NCI-H1436 (cell line): ENCODE results near the gene ALKAL2.
"Not testable (repeated sequence)": the region's sequence is repeated elsewhere in the genome, so short reads cannot be mapped to it uniquely, and the experiment has no call there.

Experiments
- DNase-seq: peaks from one replicate; lab custom pipeline; 2025; lab: John Stamatoyannopoulos, UW

Gene ALKAL2, protein sequence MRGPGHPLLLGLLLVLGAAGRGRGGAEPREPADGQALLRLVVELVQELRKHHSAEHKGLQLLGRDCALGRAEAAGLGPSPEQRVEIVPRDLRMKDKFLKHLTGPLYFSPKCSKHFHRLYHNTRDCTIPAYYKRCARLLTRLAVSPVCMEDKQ

DNA sequence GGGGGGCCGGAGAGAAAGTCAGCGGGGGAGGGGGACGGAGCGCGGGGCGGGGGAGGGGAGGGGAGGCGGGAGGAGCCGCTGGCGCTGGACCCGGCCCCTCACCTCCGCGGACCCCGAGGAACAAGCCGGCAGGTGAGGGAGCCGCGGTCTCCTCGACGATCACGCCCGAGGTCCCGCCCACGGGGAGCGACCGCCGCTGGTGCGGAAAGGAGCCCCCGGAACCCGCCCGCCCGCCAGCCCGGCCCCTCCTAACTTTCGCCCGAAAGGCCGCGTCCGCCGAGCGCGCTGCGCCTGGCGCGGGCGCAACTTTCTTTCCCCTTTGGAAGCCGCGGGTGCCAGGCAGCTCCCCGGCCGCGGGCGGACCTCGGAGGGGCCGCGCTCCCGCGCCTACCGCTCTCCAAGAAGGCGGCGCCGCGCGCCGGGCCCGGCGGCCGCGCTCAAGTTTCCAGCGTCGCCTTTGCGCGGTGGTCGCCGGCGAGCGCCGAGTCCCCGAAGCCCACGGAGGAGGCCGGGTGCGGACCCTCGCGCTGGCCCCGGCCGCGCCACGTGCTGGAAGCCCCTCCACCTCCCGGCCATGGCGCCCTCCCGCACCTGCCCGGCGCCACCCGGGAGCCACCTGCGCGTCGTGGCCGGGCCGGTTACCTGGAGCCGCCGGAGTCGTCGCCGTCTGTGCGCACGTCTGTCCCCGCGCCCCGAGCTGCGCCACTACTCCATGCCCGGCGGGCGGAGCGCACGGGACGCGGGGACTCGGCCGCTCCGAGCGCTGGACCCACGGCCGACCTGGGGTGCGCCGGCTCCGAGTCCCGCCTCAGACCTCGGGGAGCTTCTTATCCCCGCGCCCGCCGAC, at the start of gene ALKAL2:
Gene ALKAL2, minus strand, starts transcription at position 181 of the 847 bp plus-strand sequence. CDS start 256 bp downstream, outside the sequence.
- DNase-seq: no peak

DNA sequence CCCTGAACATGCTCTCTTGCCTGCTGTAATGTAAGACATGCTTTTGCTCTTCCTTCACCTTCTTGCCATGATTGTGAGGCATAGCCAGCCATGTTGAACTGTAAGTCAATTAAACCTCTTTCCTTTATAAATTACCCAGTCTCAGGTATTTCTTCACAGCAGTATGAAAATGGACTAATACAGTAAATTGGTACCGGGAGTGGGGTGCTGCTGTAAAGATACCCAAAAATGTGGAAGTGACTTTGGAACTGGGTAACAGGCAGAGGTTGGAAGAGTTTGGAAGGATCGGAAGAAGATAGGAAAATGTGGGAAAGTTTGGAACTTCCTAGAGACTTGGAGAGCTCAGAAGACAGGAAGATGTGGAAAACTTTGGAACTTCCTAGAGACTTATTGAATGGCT, 49.1 kb upstream of the ALKAL2 start:
- DNase-seq: not testable (repeated sequence)

DNA sequence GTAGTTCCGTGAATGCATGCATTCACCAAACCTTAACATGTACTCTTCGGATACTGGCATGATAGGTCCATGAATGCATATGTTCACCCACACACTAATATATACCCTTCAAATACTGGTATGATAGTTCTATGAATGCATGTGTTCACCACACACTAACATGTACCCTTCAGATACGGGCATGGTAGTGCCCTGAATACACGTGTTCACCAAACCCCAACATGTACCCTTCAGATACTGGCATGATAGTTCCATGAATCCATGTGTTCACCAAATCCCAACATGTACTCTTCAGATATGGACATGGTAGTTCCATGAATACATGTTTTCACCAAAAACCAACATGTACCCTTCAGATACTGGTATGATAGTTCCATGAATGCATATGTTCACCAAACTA, 48.5 kb upstream of the ALKAL2 start:
- DNase-seq: no peak

DNA sequence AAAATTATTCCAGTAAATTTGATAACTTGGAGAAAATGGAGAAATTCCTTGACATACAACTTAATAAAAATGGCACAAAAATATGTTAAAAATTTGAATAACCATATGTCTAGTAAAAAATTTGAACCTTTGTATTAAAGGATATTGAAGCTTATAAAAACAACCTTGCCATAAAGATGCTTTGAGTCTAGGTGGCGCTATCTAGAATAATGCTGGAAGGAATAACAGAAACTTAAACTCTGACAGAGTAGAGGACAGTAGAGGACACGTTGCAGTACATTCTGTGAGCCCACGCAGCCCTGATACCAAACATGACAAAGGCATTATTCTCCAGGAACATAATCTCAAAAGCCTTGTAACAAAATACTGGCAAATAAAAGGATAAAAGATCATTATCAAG, 44.7 kb upstream of the ALKAL2 start:
- DNase-seq: no peak

DNA sequence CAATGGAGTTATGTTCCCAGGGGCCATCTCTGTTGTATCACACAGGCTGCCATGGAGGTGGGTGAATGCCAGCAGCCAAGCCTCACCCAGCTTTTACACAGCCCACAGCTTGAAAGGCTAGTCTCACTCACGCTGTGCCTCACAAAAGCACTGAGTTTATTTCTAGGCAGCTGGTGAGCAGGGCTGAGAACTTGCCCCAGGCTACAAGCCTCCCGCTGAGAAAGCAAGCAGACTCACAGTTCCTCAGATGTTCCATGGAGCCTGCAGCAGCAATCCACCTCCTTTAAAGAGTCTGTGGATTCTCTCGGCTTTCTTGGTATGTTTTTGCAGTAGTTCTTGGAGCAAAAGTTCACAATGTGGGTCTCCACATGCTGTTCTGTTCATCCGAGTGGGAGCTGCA, 40.9 kb upstream of the ALKAL2 start:
- DNase-seq: no peak

DNA sequence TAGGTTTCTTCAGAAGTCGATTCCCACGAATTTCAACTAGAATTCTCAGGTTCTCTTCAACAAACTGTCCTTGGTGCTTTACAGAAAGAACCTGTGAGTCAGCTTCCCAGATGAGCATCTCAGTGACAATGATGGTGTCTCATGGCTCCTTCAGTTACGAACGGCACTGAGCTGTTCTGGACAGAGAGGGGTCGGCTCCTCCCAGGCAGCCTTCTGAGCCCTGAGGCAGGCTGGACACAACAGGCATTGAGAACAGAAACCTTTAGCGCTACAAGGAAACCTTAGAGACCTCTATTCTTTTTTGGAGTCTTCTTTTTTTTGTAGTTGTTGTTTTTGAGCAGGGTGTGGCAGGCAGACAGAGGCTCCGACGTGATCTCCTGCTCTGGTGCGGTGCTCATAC, 35.1 kb upstream of the ALKAL2 start:
- DNase-seq: no peak

DNA sequence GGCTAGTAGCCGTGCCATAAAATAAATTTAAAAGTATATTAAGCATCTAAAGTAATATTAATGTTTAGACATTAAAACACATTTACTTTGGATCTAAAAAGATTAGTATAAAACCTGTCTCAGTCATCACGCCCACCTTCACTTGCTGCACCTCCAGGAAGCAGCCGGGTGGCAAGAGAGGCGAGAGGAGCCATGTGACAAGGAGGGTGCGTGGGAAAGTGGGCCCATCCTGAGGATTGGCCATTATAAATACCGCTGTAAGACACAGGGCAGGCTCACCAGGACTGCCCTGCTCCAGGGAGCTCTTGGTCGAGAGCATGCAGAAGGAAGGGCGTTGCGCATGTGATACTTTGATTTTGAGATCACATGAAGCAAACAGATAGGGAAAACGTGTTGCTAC, 34.4 kb upstream of the ALKAL2 start:
- DNase-seq: no peak

DNA sequence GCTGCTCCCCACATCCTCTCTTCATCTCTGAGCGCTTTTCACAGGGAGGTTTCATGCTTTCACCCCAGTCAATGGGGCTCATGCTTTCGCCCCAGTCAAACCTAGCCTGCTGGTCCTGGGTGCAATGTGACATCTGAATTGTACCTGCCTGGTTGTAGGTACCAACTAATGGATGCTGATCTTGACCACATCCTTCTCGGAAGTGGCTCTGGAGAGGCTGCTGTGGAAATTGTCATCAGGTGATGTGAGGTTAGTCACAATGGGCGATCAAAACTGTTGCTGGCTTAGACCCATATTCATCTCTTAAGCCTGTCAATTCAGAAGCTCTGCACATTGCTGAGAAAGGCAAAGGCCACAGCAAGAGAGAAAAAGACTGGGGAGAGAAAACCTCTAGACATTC, 32.7 kb upstream of the ALKAL2 start:
- no peak for DNase-seq

DNA sequence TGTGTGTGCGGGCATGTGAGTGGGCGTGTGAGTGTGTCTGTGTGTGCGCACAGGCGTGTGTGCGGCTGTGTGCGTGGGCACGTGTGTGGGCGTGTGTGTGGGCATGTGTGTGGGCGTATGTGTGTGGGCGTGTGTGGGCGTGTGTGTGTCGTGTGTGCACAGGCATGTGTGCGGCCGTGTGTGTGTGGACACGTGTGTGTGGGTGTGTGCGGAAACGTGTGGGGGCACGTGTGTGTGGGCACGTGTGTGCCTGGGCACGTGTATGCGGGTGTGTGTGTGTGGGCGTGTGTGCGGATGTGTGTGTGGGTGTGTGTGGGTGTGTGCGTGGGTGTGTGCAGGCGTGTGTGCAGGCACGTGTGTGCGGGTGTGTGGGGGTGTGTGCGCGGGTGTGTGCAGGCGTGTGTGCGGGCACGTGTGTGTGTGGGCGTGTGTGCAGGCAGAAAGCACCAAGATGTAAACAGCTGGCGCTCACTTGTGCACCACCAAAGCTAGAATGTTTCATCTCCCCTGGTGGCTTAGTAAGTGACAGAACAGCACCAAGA, 31.2 kb upstream of the ALKAL2 start:
- DNase-seq: no peak

DNA sequence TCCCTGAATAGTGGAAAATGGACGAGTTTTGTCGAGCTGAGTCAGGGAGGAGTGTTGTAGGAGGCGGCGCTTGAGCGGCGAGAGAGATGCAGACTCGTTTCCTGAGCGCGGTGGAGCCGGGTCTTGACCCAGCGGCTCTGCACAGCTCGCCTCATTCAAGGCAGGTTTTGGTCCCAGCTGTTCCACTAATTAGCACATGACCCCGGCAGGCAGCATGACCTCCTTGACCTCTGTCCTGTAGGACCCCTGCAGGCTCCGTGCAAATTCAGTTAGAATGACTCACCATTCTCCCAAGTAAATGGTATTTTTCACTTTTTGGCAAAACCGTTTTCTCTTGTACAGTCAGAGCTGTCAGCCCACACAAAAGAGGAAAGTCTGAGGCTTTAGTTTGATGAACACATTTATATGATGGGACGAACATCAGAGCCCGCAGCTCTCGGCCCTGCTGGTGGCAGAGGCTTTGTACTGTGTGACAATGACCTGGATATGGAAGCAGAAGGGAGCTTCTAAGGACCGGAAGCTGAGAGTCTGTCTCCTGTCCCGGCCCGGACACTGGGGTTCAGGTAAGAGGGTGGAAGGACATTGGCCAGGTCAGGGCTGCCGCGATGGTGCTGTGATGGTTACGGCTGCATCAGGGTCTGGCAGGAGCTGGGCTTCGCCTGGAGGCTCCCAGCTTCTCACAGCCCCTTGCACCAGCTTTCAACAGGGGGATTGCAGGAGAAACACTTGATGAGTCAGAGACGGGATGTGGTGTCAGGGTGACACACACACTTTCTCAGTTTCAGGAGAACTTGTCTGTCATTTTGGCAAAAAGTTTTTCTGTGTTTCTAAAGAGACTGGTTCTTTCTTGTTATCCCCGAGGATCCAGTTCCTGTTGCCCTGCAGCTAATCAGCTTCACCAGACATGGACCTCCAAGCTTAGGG, 29.9 kb upstream of the ALKAL2 start:
- DNase-seq: no peak

DNA sequence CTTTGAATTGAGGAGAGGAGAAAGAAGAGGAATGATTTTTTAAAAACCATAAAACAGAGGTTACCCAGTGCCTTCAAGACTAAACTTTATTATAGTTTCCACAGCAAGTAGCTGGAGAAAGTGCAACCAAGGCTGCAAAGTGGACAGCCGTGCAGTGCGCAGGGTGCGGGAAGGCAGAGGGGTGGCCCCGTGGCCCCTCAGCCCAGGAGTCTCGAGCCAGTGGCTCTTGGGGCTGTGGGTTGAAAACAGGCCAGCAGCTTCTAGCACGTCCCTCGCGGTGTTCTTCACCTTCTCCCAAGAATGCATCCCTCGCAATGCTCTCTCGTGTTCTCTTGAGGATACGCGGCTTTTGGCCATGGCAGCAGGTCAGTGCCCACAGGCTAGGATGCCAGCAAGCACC, 28.5 kb upstream of the ALKAL2 start:
- DNase-seq: no peak

DNA sequence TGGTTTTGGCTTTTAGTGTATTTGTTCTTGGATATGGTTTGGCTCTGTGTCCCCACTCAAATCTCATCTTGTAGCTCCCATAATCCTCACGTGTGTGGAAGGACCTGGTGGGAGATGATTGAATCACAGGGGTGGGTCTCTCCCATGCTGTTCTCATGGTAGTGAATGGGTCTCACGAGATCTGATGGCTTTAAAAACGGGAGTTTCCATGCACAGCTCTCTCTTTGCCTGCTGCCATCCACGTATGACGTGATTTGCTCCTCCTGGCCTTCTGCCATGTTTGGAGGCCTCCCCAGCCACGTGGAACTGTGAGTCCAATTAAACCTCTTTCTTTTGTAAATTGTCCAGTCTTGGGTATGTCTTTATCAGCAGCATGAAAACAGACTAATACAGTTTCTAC, 28.0 kb upstream of the ALKAL2 start:
- not testable (repeated sequence) for DNase-seq

DNA sequence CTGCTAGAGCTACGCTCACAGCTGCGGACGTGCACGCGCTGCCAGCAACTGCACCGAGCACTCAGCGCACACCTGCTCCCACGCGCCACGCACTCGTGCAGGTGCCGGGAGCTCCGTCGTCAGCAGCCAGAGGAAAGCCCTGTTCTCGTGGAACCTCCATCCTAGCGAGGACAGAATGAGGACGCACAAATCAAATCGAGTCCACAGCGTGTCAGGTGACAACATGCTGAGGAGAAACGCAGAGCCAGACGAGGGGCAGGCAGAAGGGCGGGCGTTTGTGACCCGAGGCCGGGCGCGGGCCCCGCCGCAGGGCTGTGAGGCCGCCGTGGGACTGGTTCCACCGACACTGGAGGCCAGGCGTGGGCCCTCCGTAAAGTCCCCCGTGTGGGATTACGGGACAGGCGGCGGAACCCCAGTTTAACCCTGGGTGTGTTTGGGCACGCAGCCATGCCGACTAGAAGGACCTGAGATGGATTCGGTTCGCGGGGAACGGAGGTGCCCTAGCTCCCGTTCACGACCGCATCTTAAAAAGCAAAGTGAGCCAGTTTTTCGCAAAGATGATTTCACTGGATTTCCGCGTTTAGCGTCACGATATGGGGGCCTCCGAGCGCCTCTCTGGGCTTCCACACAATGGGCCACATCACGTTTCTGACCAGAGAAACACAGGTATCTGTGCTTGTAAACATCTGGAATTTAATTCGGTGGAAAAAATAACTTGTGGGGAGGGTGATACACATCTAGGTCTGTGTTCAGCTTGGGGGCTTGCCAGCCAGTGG, 26.9 kb upstream of the ALKAL2 start:
- DNase-seq: no peak

DNA sequence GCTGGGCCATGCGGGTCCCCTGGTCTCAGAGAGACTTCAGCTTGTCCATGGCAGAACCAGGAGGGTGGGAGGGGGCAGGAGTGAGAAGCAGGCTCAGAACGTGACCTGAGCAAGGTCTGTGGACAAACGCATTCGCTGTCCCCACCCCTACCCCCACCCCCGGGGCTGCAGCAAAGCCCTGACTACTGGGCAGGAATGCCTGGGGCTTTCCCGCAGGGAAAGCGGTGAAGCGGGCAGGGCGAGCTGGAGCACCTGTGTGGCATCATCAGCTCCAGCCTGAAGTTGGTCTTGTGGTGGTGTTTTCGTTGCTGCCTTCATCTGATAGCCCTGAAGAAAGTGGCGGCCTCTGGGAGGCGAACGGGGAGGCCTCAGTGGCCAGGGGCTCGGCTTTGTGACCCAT, 26.1 kb upstream of the ALKAL2 start:
- no peak for DNase-seq

DNA sequence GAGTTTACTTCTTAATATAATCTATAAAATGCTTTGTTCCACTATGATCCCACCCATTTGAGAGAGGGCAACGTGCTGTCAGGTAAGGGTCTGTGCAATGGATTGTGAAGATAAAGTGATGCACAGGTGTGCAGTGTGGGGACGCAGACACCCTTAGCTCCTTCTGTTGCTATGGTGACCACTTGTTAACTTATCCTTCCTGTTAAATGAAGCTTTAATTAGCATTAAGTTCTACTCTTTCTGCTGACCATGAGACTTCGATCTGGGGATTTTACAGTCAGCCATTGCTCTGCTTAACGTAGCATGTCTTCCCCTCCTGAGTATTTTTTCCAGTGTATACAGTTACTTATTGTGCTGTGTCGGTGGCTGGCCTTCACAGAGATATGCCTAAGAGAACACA, 23.1 kb upstream of the ALKAL2 start:
- no peak for DNase-seq

DNA sequence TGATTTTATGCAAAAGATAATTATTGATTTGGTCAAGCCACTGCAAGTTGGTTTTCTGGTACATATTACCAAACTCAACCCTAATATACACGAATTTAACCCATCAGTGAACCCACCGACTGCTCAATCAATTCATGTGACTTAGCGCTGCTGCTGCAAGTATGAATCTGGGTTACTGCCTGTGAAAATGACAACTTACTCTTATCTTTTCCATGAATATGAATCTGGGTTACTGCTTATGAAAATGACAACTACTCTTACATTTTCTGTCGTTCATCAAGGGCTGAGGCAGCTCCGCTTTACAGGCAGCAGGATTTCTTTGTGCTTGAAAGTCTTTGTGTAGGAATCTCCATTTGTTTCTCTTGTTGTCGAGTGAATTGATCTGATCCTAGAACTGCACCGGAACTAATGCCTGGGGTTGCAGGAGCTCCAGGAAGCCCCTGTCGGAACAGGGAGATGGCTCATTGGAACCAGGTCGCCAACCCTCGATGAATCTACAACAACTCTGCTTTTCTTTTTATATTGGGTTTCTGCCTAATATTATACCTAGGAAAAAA, 22.1 kb upstream of the ALKAL2 start:
- DNase-seq: no peak

DNA sequence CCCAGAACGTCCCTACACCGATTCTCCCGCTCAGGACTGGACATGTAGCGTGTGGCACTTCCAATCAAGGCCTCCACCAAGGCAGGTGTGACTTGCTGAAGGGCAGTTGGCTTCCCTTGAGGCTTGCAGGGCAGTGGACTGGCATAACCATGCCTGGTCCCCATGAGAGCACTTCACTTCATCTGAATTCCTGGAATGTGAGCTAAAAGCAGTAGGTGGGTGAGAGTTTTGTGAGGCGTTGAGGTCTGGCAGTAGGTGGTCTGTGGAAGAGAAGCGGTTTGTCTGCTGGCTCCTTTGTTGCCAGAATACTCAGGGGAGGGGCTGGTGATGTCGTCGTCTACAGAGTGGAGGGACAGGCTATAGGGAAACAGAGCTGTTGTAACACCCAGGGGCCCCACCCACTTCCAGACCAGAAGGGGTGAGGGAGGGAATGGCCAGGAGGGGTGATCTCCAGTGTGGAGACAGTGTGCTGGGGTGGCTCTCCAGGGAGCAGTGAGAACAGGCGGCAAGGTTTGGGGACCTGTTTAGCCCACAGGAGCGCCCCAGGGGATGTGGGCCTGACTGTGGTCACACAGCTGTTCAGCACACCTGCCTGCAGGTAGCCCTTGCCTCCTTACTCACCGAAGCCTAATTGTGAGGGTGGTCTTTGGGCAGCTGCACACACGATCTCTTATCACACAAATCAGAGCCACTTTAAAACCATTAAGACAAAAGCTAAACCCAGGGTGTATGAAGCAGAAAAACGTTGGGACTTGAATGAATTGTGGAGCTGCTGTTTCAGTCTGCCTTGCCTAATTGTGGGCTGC, 21.5 kb upstream of the ALKAL2 start:
- no peak for DNase-seq

DNA sequence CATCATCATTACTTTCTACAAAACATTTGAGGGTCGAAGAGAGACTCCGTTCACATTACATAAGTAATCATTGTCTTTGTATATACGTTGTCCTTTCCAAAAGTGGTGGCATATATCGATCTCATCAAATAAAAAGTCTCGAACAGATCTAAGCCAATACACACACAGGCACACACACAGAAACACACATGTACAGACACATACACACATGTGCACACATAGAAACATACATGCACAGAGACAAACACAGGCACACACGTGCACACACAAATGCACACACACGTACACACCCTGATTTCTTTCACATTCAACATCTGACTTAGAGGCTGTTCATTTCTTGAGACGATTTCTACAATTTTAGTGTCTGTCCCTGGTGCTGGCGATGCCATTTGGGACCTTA, 17.5 kb upstream of the ALKAL2 start:
- no peak for DNase-seq

DNA sequence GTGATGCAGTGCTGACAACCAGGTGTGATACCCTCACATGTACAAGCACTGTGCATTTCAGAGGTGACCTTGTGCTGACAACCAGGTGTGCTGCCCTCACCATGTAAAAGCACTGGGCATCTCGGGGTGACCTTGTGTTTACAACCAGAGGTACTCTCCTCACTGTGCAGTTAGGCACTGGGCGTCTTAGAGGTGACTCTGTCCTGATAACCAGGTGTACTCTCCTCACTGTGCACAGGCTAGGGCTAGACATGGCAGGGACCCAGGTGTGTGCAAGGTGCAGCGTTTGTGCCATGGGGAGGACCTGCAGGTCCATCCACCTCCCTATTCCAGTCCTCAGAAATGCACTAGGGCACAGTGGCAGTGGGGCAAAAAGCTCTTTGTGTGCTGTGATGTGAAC, 8.5 kb upstream of the ALKAL2 start:
- no peak for DNase-seq

DNA sequence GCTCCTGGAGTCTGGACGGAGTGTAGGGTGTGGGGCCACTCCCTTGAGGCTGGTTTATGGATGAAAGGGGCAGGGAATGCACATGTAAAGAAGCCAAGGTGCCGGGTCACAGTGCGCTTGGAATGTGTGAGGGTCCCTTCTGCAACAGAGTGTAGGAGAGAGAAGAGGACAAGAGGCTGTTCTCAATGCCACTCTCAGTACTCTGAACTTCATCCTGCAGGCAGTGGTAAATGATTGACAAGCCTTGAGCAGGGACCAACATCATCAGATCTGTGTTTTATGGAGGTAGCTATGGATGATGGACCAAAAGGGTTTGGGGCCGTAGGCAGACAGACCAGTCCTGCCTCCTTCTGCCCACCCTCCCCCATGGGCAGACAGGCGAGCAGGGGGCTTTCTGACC, 7.2 kb upstream of the ALKAL2 start:
- DNase-seq: no peak
